IMR-90 (cell line): Measurements from ENCODE around the gene SRD5A3. TPM values are rescaled to one million over a fixed set of nuclear protein-coding genes. Genes with fewer than 3 reads are reported as not detected.

ENCODE experiments used
- ATAC-seq: fragments of 200-7000 bp; cut with Tn5 transposase; 2 replicates; pipeline ENCODE4 v1.9.1; 2020; ENCODE audit warnings: low read depth, mild to moderate bottlenecking, moderate library complexity
- BruUV-seq: library from RNA; stranded (reverse); fragments of 400-500 nt; replicated peaks from 2 replicates; lab custom pipeline; 2021; lab: Mats Ljungman, UMichigan
- CTCF ChIA-PET: fragments of 300-600 bp; formaldehyde crosslinking; extraction: SDS; loops from one replicate; lab custom pipeline; 2021; ENCODE audit warnings: antibody characterized with exemption; lab: Yijun Ruan, JAX
- POLR2A ChIA-PET: fragments of 300-600 bp; sonication (Branson Sonifier 250); formaldehyde crosslinking; loops from one replicate; lab custom pipeline; 2022; ENCODE audit warnings: antibody characterized with exemption; ENCODE audit not compliant: unreplicated experiment; lab: Charles Lee
- DNase-seq: peaks from one replicate; pipeline ENCODE4 v3.0.0; 2013
- H2AFZ ChIP-seq: replicated peaks from 2 replicates; pipeline ENCODE3; 2013; ENCODE audit warnings: low read length, mild to moderate bottlenecking; ENCODE audit not compliant: poor library complexity
- H2AK5ac ChIP-seq: 2 replicates; pipeline ENCODE4 v1.6.1; 2013; ENCODE audit warnings: low read depth, low read length, inconsistent platforms
- H2AK9ac ChIP-seq: replicated peaks from 2 replicates; pipeline ENCODE3; 2013; ENCODE audit warnings: mild to moderate bottlenecking, low read depth, low read length, moderate library complexity; ENCODE audit not compliant: poor library complexity
- H2BK120ac ChIP-seq: 2 replicates; pipeline ENCODE4 v1.6.1; 2013; ENCODE audit warnings: low read depth, low read length, inconsistent platforms
- H2BK15ac ChIP-seq: 3 replicates; pipeline ENCODE4 v1.6.1; 2013; ENCODE audit warnings: low read depth, low read length, inconsistent platforms
- H2BK20ac ChIP-seq: 2 replicates; pipeline ENCODE4 v1.6.1; 2013; ENCODE audit warnings: low read depth, mild to moderate bottlenecking, inconsistent platforms, low read length, moderate library complexity
- H2BK5ac ChIP-seq: 2 replicates; pipeline ENCODE4 v1.6.1; 2013; ENCODE audit warnings: mild to moderate bottlenecking, low read depth, low read length, inconsistent platforms; ENCODE audit not compliant: poor library complexity, severe bottlenecking
- H3K14ac ChIP-seq: replicated peaks from 2 replicates; pipeline ENCODE4 v1.6.1; 2013; ENCODE audit warnings: low read depth, low read length, inconsistent platforms
- H3K18ac ChIP-seq: 2 replicates; pipeline ENCODE4 v1.6.1; 2013; ENCODE audit warnings: low read depth, low read length, control low read depth
- H3K23ac ChIP-seq: 2 replicates; pipeline ENCODE4 v1.6.1; 2013; ENCODE audit warnings: low read depth, low read length, inconsistent platforms
- H3K27ac ChIP-seq: 2 replicates; pipeline ENCODE4 v1.5.1; 2013; ENCODE audit warnings: mild to moderate bottlenecking, control low read depth, low read length; ENCODE audit not compliant: insufficient read depth
- H3K27me3 ChIP-seq: 2 replicates; pipeline ENCODE4 v1.6.1; 2013; ENCODE audit warnings: low read length; ENCODE audit not compliant: control insufficient read depth, insufficient read depth
- H3K36me3 ChIP-seq: 2 replicates; pipeline ENCODE4 v1.6.1; 2013; ENCODE audit warnings: low read length, mixed read lengths; ENCODE audit not compliant: control insufficient read depth, insufficient read depth
- H3K4ac ChIP-seq: 2 replicates; pipeline ENCODE4 v1.6.1; 2013; ENCODE audit warnings: low read depth, low read length, inconsistent platforms
- H3K4me1 ChIP-seq: 2 replicates; pipeline ENCODE4 v1.6.1; 2013; ENCODE audit warnings: low read length, mixed read lengths; ENCODE audit not compliant: control insufficient read depth, insufficient read depth
- H3K4me2 ChIP-seq: 2 replicates; pipeline ENCODE4 v1.6.1; 2013; ENCODE audit warnings: low read depth, mild to moderate bottlenecking, control low read depth, low read length, moderate library complexity
- H3K4me3 ChIP-seq: 2 replicates; pipeline ENCODE4 v1.5.1; 2013; ENCODE audit warnings: low read depth, mild to moderate bottlenecking, control low read depth, low read length, moderate library complexity; ENCODE audit not compliant: insufficient read depth
- H3K56ac ChIP-seq: 2 replicates; pipeline ENCODE4 v1.6.1; 2013; ENCODE audit warnings: low read length, inconsistent platforms; ENCODE audit not compliant: insufficient read depth; ENCODE audit errors: extremely low read depth
- H3K79me1 ChIP-seq, 2 experiments: 2 replicates each; pipeline ENCODE4 v1.6.1; 2013; ENCODE audit warnings: low read length in 2 of 2, inconsistent platforms in 1 of 2, low read depth in 1 of 2
- H3K9ac ChIP-seq: 2 replicates; pipeline ENCODE4 v1.6.1; 2013; ENCODE audit warnings: low read depth, low read length, control low read depth
- H3K9me1 ChIP-seq: 2 replicates; pipeline ENCODE4 v1.6.1; 2013; ENCODE audit warnings: low read length, inconsistent platforms; ENCODE audit not compliant: insufficient read depth
- H3K9me3 ChIP-seq: 2 replicates; pipeline ENCODE4 v1.6.1; 2013; ENCODE audit warnings: low read length; ENCODE audit not compliant: control insufficient read depth, insufficient read depth
- H4K20me1 ChIP-seq: 2 replicates; pipeline ENCODE4 v1.6.1; 2013; ENCODE audit warnings: low read length, inconsistent platforms; ENCODE audit not compliant: insufficient read depth
- H4K5ac ChIP-seq: 2 replicates; pipeline ENCODE4 v1.6.1; 2013; ENCODE audit warnings: mild to moderate bottlenecking, low read depth, low read length, control low read depth
- H4K8ac ChIP-seq, 2 experiments: 2 replicates each; pipeline ENCODE4 v1.6.1; 2013; ENCODE audit warnings: low read depth in 2 of 2, low read length in 2 of 2, control low read depth in 1 of 2, inconsistent platforms in 1 of 2
- H4K91ac ChIP-seq: 2 replicates; pipeline ENCODE4 v1.6.1; 2013; ENCODE audit warnings: low read depth, low read length, inconsistent platforms; ENCODE audit not compliant: insufficient read depth
- BHLHE40 ChIP-seq: fragments of 150-350 bp; IDR thresholded peaks from 2 replicates; pipeline ENCODE4 v1.6.1; 2016; ENCODE audit warnings: mild to moderate bottlenecking, low read depth, low read length
- CEBPB ChIP-seq: IDR thresholded peaks from 2 replicates; pipeline ENCODE4 v1.6.1; 2012; ENCODE audit warnings: low read depth, low read length, improper control_type of control experiment
- CHD1 ChIP-seq: IDR thresholded peaks from 2 replicates; pipeline ENCODE4 v1.6.1; 2012; ENCODE audit warnings: low read depth, low read length, improper control_type of control experiment
- CTCF ChIP-seq: conservative IDR thresholded peaks from 2 replicates; pipeline ENCODE4 v1.5.1; 2012; ENCODE audit warnings: mild to moderate bottlenecking, low read depth, low read length, improper control_type of control experiment
- ELK1 ChIP-seq: fragments of 150-350 bp; IDR thresholded peaks from 2 replicates; pipeline ENCODE4 v1.6.1; 2016; ENCODE audit warnings: low read depth, mild to moderate bottlenecking, low read length, moderate library complexity, borderline replicate concordance
- FOS ChIP-seq: fragments of 150-350 bp; IDR thresholded peaks from 2 replicates; pipeline ENCODE4 v1.6.1; 2016; ENCODE audit warnings: low read depth, low read length
- MAFK ChIP-seq: IDR thresholded peaks from 2 replicates; pipeline ENCODE4 v1.6.1; 2012; ENCODE audit warnings: low read depth, low read length, improper control_type of control experiment
- MAZ ChIP-seq: IDR thresholded peaks from 2 replicates; pipeline ENCODE4 v1.6.1; 2012; ENCODE audit warnings: low read depth, mild to moderate bottlenecking, low read length, improper control_type of control experiment, moderate library complexity, borderline replicate concordance
- MXI1 ChIP-seq: IDR thresholded peaks from 2 replicates; pipeline ENCODE4 v1.6.1; 2012; ENCODE audit warnings: low read depth, mild to moderate bottlenecking, low read length, moderate library complexity, borderline replicate concordance
- NFE2L2 ChIP-seq: fragments of 150-350 bp; IDR thresholded peaks from 2 replicates; pipeline ENCODE4 v1.6.1; 2016; ENCODE audit warnings: low read depth, mild to moderate bottlenecking, low read length
- POLR2A ChIP-seq: IDR thresholded peaks from 2 replicates; pipeline ENCODE4 v1.6.1; 2012; ENCODE audit warnings: mild to moderate bottlenecking, low read depth, low read length
- RAD21 ChIP-seq: IDR thresholded peaks from 2 replicates; pipeline ENCODE4 v1.6.1; 2012; ENCODE audit warnings: low read length, improper control_type of control experiment
- RCOR1 ChIP-seq: IDR thresholded peaks from 2 replicates; pipeline ENCODE4 v1.6.1; 2012; ENCODE audit warnings: mild to moderate bottlenecking, low read length, improper control_type of control experiment; ENCODE audit not compliant: insufficient replicate concordance
- RFX5 ChIP-seq: IDR thresholded peaks from 2 replicates; pipeline ENCODE4 v1.8.0; 2012; ENCODE audit warnings: low read depth, mild to moderate bottlenecking, low read length, moderate library complexity
- SMC3 ChIP-seq: fragments of 150-350 bp; IDR thresholded peaks from 2 replicates; pipeline ENCODE4 v1.6.1; 2016; ENCODE audit warnings: low read depth, mild to moderate bottlenecking, antibody characterized with exemption, low read length, moderate library complexity
- USF2 ChIP-seq: fragments of 150-350 bp; IDR thresholded peaks from 2 replicates; pipeline ENCODE4 v1.6.1; 2017; ENCODE audit warnings: mild to moderate bottlenecking, antibody characterized with exemption, low read length, low read depth
- WGBS, 2 experiments: methylation state at CpG; one replicate each; pipeline versions ENCODE4 v1.1.5 to v1.1.7; 2013; ENCODE audit warnings: missing lambda C conversion rate in 2 of 2; ENCODE audit not compliant: insufficient read length in 1 of 2; ENCODE audit errors: extremely low coverage in 2 of 2; 5-methylcytosine and 5-hydroxymethylcytosine counted together
- dilution Hi-C: fragments of 300-500 bp; cut with HindIII; formaldehyde crosslinking; loops from one replicate; pipeline ENCODE4 v1.14.3; 2018; ENCODE audit warnings: low sequenced_read_pairs; ENCODE audit not compliant: unreplicated experiment
- in situ Hi-C: fragments of 300-500 bp; cut with MboI; formaldehyde crosslinking; loops from 3 replicates; pipeline ENCODE4 v1.14.3; 2019; ENCODE audit warnings: low sequenced_read_pairs, inconsistent platforms, mixed read lengths
- intact Hi-C: fragments of 100-400 bp; cut with micrococcal nuclease; formaldehyde crosslinking; loops from 2 replicates; pipeline ENCODE4 v1.10.0; 2022
- polyA plus RNA-seq, 3 experiments: library from polyadenylated mRNA; depleted of rRNA; stranded (reverse); fragments of >200 nt; gene quantifications; 2 replicates each; pipeline ENCODE4 v1.2.3, GENCODE V29; 2012; ENCODE audit warnings: low replicate concordance in 1 of 3
- total RNA-seq: library from RNA; depleted of rRNA; stranded (reverse); fragments of >200 nt; gene quantifications from 2 replicates; pipeline ENCODE4 v1.2.3, GENCODE V29; 2012

Gene SRD5A3
- total and polyA plus RNA-seq, 2 of the 4 experiments (the other 2 are of a cell fraction): 5.6 to 6.8 TPM

GRCh38 chr4:55338486-55338885 is 7.6 kb upstream of the SRD5A3 start:
- no CpG with 5 or more reads among the region's 4 CpGs for WGBS, 2 experiments
- Histone ChIP-seq H3K4ac (no peak overlapping the region), H3K14ac (no peak overlapping the region), H3K27me3 (no peaks in the 10 kb centered on the region), H2AK9ac (no peak overlapping the region), H4K5ac (no peak overlapping the region), H2AFZ (no peak overlapping the region), H3K4me2 (no peak overlapping the region), H4K8ac (no peak overlapping the region), H3K9ac (no peak overlapping the region), H3K79me1 (no peaks in the 10 kb centered on the region), H3K9me3 (no peaks in the 10 kb centered on the region; the same call in 1 of the 2 replicates), H2AK5ac (no peak overlapping the region), H3K36me3 (no peaks in the 10 kb centered on the region), H3K56ac (no peak overlapping the region), H2BK20ac (no peak overlapping the region), H3K4me1 (no peaks in the 10 kb centered on the region), H2BK15ac (no peak overlapping the region), H2BK120ac (no peak overlapping the region), H3K9me1 (no peaks in the 10 kb centered on the region), H2BK5ac (no peak overlapping the region), H3K4me3 (no peak overlapping the region), H4K91ac (no peak overlapping the region), H4K20me1 (no peaks in the 10 kb centered on the region), H3K27ac (no peak overlapping the region), H3K18ac (no peak overlapping the region), H3K23ac (no peak overlapping the region)
- POLR2A ChIA-PET: no interaction called here
- intact Hi-C loops: no loop called here
- in situ Hi-C loops: loop anchor here (25.0 kb wide), 2 partner anchors 399 to 576 kb away; no protein-coding TSS in a partner anchor
- no TSS peak for BruUV-seq
- no peak for TF ChIP-seq RAD21
- TF ChIP-seq RFX5: no peak
- TF ChIP-seq NFE2L2: no peak
- no peak for TF ChIP-seq CHD1
- TF ChIP-seq BHLHE40: no peak
- TF ChIP-seq USF2: no peak
- TF ChIP-seq MXI1: no peak
- no peak for TF ChIP-seq POLR2A
- TF ChIP-seq SMC3: no peak
- TF ChIP-seq CEBPB: no peak
- TF ChIP-seq FOS: no peak
- no peak for TF ChIP-seq CTCF
- TF ChIP-seq MAFK: no peak
- no peak for TF ChIP-seq MAZ
- TF ChIP-seq RCOR1: no peak
- no peak for TF ChIP-seq ELK1
- dilution Hi-C loops: no loop called here
- ATAC-seq (no peak), DNase-seq (no peak)
- CTCF ChIA-PET: no interaction called here
